Neutrophil (primary cell): Measurements from ENCODE around the gene ZNF423.

Experiments used
- H3K27ac ChIP-seq: fragments of 200-600 bp; sonication (generic); 2 replicates; pipeline ENCODE4 v1.5.1; 2016; ENCODE audit warnings: mild to moderate bottlenecking, moderate library complexity
- H3K27me3 ChIP-seq: fragments of 200-600 bp; sonication (generic); 2 replicates; pipeline ENCODE4 v1.6.0; 2016; ENCODE audit warnings: mild to moderate bottlenecking
- H3K36me3 ChIP-seq: fragments of 200-600 bp; sonication (generic); 2 replicates; pipeline ENCODE4 v1.5.1; 2017
- H3K4me1 ChIP-seq, 2 experiments: fragments of 200-600 bp in 1 of 2; sonication (generic) in 1 of 2; 1 replicate in 1 of 2; 2 replicates in 1 of 2; pipeline versions ENCODE4 v1.5.1 to v1.6.1; 2013 to 2016; ENCODE audit warnings: low read depth in 1 of 2, low read length in 1 of 2, mild to moderate bottlenecking in 1 of 2, moderate library complexity in 1 of 2; ENCODE audit not compliant: control insufficient read depth in 1 of 2, insufficient read depth in 1 of 2
- H3K4me3 ChIP-seq, 2 experiments: fragments of 200-600 bp in 1 of 2; sonication (generic) in 1 of 2; 1 replicate in 1 of 2; 2 replicates in 1 of 2; pipeline ENCODE4 v1.5.1; 2013 to 2016; ENCODE audit warnings: low read depth in 1 of 2, low read length in 1 of 2, mild to moderate bottlenecking in 1 of 2, moderate library complexity in 1 of 2
- H3K9me3 ChIP-seq: fragments of 200-600 bp; sonication (generic); 2 replicates; pipeline ENCODE4 v1.5.1; 2016
- TF ChIP-seq, protein P1 (sequence below): fragments of 200-600 bp; sonication (generic); IDR thresholded peaks from 2 replicates; pipeline ENCODE4 v1.5.1; 2016; ENCODE audit warnings: antibody characterized with exemption

ZNF423 gene

GRCh38 chr16:49672753-49673152 lies 183.2 kb downstream of the ZNF423 start:
- Histone ChIP-seq H3K4me3 (no peak overlapping the region), H3K36me3 (no peaks in the 10 kb centered on the region), H3K4me1 (no peaks in the 10 kb centered on the region), H3K27ac (no peak overlapping the region), H3K9me3 (no peaks in the 10 kb centered on the region), H3K27me3 (no peaks in the 10 kb centered on the region)
- TF ChIP-seq, protein P1, sequence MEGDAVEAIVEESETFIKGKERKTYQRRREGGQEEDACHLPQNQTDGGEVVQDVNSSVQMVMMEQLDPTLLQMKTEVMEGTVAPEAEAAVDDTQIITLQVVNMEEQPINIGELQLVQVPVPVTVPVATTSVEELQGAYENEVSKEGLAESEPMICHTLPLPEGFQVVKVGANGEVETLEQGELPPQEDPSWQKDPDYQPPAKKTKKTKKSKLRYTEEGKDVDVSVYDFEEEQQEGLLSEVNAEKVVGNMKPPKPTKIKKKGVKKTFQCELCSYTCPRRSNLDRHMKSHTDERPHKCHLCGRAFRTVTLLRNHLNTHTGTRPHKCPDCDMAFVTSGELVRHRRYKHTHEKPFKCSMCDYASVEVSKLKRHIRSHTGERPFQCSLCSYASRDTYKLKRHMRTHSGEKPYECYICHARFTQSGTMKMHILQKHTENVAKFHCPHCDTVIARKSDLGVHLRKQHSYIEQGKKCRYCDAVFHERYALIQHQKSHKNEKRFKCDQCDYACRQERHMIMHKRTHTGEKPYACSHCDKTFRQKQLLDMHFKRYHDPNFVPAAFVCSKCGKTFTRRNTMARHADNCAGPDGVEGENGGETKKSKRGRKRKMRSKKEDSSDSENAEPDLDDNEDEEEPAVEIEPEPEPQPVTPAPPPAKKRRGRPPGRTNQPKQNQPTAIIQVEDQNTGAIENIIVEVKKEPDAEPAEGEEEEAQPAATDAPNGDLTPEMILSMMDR: no peak

DNA sequence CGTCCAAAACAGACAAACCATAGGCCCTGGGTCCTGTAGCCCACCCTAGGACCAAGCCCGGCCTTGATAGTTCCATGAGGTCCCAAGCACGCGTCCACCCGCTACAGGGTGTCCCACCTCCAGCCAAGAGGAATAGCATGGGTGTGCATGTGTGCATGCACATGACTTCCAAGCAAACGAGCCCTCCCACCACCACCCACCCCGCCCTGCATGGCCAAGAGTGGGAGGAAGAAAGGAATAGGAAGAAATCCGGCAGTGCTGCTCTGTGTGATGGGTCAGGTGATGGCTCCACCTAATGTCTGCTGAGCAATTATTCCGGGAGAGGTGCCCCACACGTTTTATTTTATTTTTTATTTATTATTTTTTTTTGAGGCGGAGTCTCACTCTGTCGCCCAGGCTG lies 184.6 kb downstream of the ZNF423 start:
- TF ChIP-seq, protein P1: no peak
- Histone ChIP-seq H3K4me1 (no peaks in the 10 kb centered on the region), H3K27me3 (no peaks in the 10 kb centered on the region), H3K27ac (no peak overlapping the region), H3K36me3 (no peaks in the 10 kb centered on the region), H3K4me3 (no peak overlapping the region), H3K9me3 (no peaks in the 10 kb centered on the region)

DNA sequence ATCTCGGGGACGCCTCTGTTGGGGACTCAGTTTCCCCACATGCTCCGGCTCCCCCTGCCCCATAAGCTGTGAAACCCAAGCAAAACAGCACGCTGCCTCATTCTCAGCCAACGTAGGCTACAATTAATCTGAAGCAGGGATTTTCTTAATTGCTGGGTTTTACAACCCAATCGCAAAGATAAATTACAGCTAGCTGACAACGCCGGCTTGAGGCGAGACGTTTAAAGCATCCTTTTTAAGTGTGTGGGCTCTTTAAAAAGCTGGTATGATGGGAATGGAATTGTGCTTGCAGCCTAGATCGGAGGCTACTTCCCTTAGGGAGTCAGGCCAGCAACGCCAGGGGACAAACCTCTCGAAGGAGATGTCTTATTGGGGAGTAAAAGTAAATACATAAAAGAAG lies 185.3 kb downstream of the ZNF423 start:
- Histone ChIP-seq H3K27me3 (no peaks in the 10 kb centered on the region), H3K27ac (no peak overlapping the region), H3K4me1 (no peaks in the 10 kb centered on the region), H3K36me3 (no peaks in the 10 kb centered on the region), H3K4me3 (no peak overlapping the region), H3K9me3 (no peaks in the 10 kb centered on the region)
- TF ChIP-seq, protein P1: no peak

- Histone ChIP-seq H3K36me3 (no peaks in the 10 kb centered on the region), H3K27ac (no peak overlapping the region), H3K4me3 (no peak overlapping the region), H3K4me1 (no peaks in the 10 kb centered on the region), H3K27me3 (no peaks in the 10 kb centered on the region), H3K9me3 (no peaks in the 10 kb centered on the region)
- TF ChIP-seq, protein P1: no peak
These were observed 190.3 kb downstream of the ZNF423 start for GRCh38 chr16:49665482-49666230.

- Histone ChIP-seq H3K4me3 (no peak overlapping the region), H3K4me1 (no peaks in the 10 kb centered on the region), H3K36me3 (no peaks in the 10 kb centered on the region), H3K27ac (no peak overlapping the region), H3K27me3 (no peaks in the 10 kb centered on the region), H3K9me3 (no peaks in the 10 kb centered on the region)
- TF ChIP-seq, protein P1: no peak
These were observed 191.4 kb downstream of the ZNF423 start for GRCh38 chr16:49664221-49665215.
